GM13976 (cell line): Measurements from ENCODE around the gene NUMA1.

Source experiments
- DNase-seq: peaks from one replicate; pipeline ENCODE4 v3.0.0; 2012; ENCODE audit warnings: low spot score
- CTCF ChIP-seq: IDR thresholded peaks from 2 replicates; pipeline ENCODE4 v1.5.1; 2012; ENCODE audit warnings: borderline replicate concordance, mild to moderate bottlenecking; ENCODE audit not compliant: insufficient read depth; ENCODE audit errors: extremely low read depth, missing control alignments, control extremely low read depth
- in situ Hi-C: fragments of 300-500 bp; cut with MboI; formaldehyde crosslinking; loops from one replicate; pipeline ENCODE4 v1.12.0; 2022; ENCODE audit warnings: low sequenced_read_pairs, mixed read lengths, inconsistent platforms; ENCODE audit not compliant: unreplicated experiment

NUMA1 gene

GRCh38 chr11:72070491-72070890 lies 9.9 kb downstream of the NUMA1 start:
- DNase-seq = no peak
- in situ Hi-C loops = no loop called here
- no peak for TF ChIP-seq CTCF

GRCh38 chr11:72069787-72070251 lies 10.5 kb downstream of the NUMA1 start:
- DNase-seq = no peak
- no peak for TF ChIP-seq CTCF
- in situ Hi-C loops = no loop called here

- DNase-seq = no peak
- no peak for TF ChIP-seq CTCF
- in situ Hi-C loops = no loop called here
Observed at GRCh38 chr11:72069200-72069599, 11.1 kb downstream of the NUMA1 start.

- in situ Hi-C loops = no loop called here
- DNase-seq = no peak
- no peak for TF ChIP-seq CTCF
Observed at GRCh38 chr11:72067676-72068075, 12.7 kb downstream of the NUMA1 start.

GRCh38 chr11:72067266-72067665 lies 13.1 kb downstream of the NUMA1 start:
- in situ Hi-C loops = no loop called here
- DNase-seq = no peak
- TF ChIP-seq CTCF = no peak

- DNase-seq = no peak
- TF ChIP-seq CTCF = no peak
- in situ Hi-C loops = no loop called here
Observed at GRCh38 chr11:72066855-72067254, 13.5 kb downstream of the NUMA1 start.
